Esophagus squamous epithelium (tissue), 5 donors: ENCODE results near the gene LOXL4. TPM values are rescaled to one million over a fixed set of nuclear protein-coding genes. Genes with fewer than 3 reads are reported as not detected.

Source experiments
- DNase-seq: peaks from one replicate; lab custom pipeline; 2025; lab: John Stamatoyannopoulos, UW
- H3K27ac ChIP-seq, 4 donors: fragments of 200-600 bp; sonication (generic); one replicate each; pipeline ENCODE4 v1.5.1; 2016 to 2019; ENCODE audit warnings: mild to moderate bottlenecking in 1 of 4
- H3K27me3 ChIP-seq, 4 donors: fragments of 200-600 bp; sonication (generic); 1 replicate in 3 of 4; 2 replicates in 1 of 4; pipeline versions ENCODE4 v1.5.1 to v1.6.0; 2017 to 2021; ENCODE audit warnings: antibody characterized with exemption in 1 of 4
- H3K36me3 ChIP-seq, 3 donors: fragments of 200-600 bp; sonication (generic); one replicate each; pipeline ENCODE4 v1.5.1; 2016 to 2019
- H3K4me1 ChIP-seq, 3 donors: fragments of 200-600 bp; sonication (generic); one replicate each; pipeline ENCODE4 v1.5.1; 2017 to 2019
- H3K4me3 ChIP-seq, 4 donors: fragments of 200-600 bp; sonication (generic); 1 replicate in 3 of 4; 2 replicates in 1 of 4; pipeline ENCODE4 v1.5.1; 2016 to 2019; ENCODE audit warnings: mild to moderate bottlenecking in 2 of 4, moderate library complexity in 1 of 4
- H3K9me3 ChIP-seq, 3 donors: fragments of 200-600 bp; sonication (generic); one replicate each; pipeline ENCODE4 v1.5.1; 2016 to 2019
- CTCF ChIP-seq, 6 experiments: fragments of 450-650 bp in 4 of 6; fragments of 200-600 bp in 2 of 6; sonication (generic) in 2 of 6; IDR thresholded peaks; one replicate each; pipeline ENCODE4 v1.5.1; 2016 to 2019; ENCODE audit warnings: antibody characterized with exemption in 6 of 6, mild to moderate bottlenecking in 4 of 6, moderate library complexity in 4 of 6
- POLR2A ChIP-seq, 4 donors: fragments of 450-650 bp; IDR thresholded peaks; one replicate each; pipeline ENCODE4 v1.6.1; 2017; ENCODE audit warnings: antibody characterized with exemption in 4 of 4, mild to moderate bottlenecking in 4 of 4, moderate library complexity in 3 of 4
- WGBS, 2 donors: methylation state at CpG; one replicate each; pipeline ENCODE4 v1.1.5; 2018; 5-methylcytosine and 5-hydroxymethylcytosine counted together
- intact Hi-C: fragments of 100-400 bp; cut with DNase I; formaldehyde crosslinking; loops from one replicate; pipeline ENCODE4 v1.15.0; 2022
- total RNA-seq, 4 donors: library from RNA; depleted of rRNA; stranded (reverse); fragments of >200 nt; gene quantifications; one replicate each; pipeline ENCODE4 v1.1.0, GENCODE V29; 2016
- donor health status: DM: yes; HTN: yes; CAD: no.

The LOXL4 gene
- total RNA-seq, 4 donors from 2014 or later: 0.19 to 3.5 (median 1.4) TPM

- Histone ChIP-seq H3K4me1 (peaks cover 15 to 32% (median 21%) of the 10 kb centered on the region in 3 donors), H3K4me3 (no peak overlapping the region), H3K9me3 (no peaks in the 10 kb centered on the region), H3K36me3 (no peaks in the 10 kb centered on the region), H3K27me3 (peaks cover 0 to 55% (median 0%) of the 10 kb centered on the region in 4 donors), H3K27ac (no peak overlapping the region)
- 69 to 100% methylated on average over 3 to 6 of the region's 8 CpGs for WGBS, 2 donors
- intact Hi-C loops: no loop called here
- DNase-seq: no peak
- TF ChIP-seq POLR2A (IDR thresholded peaks at IDR 0.05) (no peak), CTCF (IDR thresholded peaks at IDR 0.05) (no peak)
Measured at GRCh38 chr10:98272245-98272644, 4.3 kb upstream of the LOXL4 start.

- WGBS, 2 donors: 93 to 94% methylated on average over 2 of the region's 2 CpGs
- H3K4me1 ChIP-seq: peaks cover 15 to 46% (median 21%) of the 10 kb centered on the region in 3 donors
- H3K27ac ChIP-seq: no peak overlapping the region
- no peaks in the 10 kb centered on the region for H3K36me3 ChIP-seq
- no peak for DNase-seq
- peaks cover 0 to 69% (median 0%) of the 10 kb centered on the region in 4 donors for H3K27me3 ChIP-seq
- no peak for TF ChIP-seq POLR2A (IDR thresholded peaks at IDR 0.05)
- no peak for TF ChIP-seq CTCF (IDR thresholded peaks at IDR 0.05)
- intact Hi-C loops: no loop called here
- H3K4me3 ChIP-seq: no peak overlapping the region
- H3K9me3 ChIP-seq: no peaks in the 10 kb centered on the region
Measured at GRCh38 chr10:98270786-98271185, 2.8 kb upstream of the LOXL4 start.

- WGBS, 2 donors: 56 to 59% methylated on average over 8 to 10 of the region's 10 CpGs
- DNase-seq: no peak
- Histone ChIP-seq H3K36me3 (no peaks in the 10 kb centered on the region), H3K4me1 (peaks cover 15 to 52% (median 21%) of the 10 kb centered on the region in 3 donors), H3K9me3 (no peaks in the 10 kb centered on the region), H3K4me3 (no peak overlapping the region), H3K27me3 (peaks cover 0 to 71% (median 0%) of the 10 kb centered on the region in 4 donors), H3K27ac (peak overlapping the region in 2 of 4 donors; percentile 84 to 89)
- TF ChIP-seq POLR2A (IDR thresholded peaks at IDR 0.05) (no peak), CTCF (IDR thresholded peaks at IDR 0.05) (no peak)
- intact Hi-C loops: no loop called here
Measured at GRCh38 chr10:98270073-98270740, 2.2 kb upstream of the LOXL4 start.

- H3K9me3 ChIP-seq: no peaks in the 10 kb centered on the region
- H3K4me1 ChIP-seq: peaks cover 15 to 54% (median 21%) of the 10 kb centered on the region in 3 donors
- no peaks in the 10 kb centered on the region for H3K36me3 ChIP-seq
- no peak for DNase-seq
- peak overlapping the region in 1 of 4 donors; percentile 73 for H3K4me3 ChIP-seq
- peaks cover 0 to 68% (median 0%) of the 10 kb centered on the region in 4 donors for H3K27me3 ChIP-seq
- 18% methylated on average over 2 of the region's 8 CpGs; no CpG with 5 or more reads in 1 of the 2 donors for WGBS, 2 donors
- intact Hi-C loops: loop anchor here (5.0 kb wide), 1 partner anchor 43 kb away; no protein-coding TSS in a partner anchor
- H3K27ac ChIP-seq: peak overlapping the region in 3 of 4 donors; percentile 58 to 89 (median 84)
- TF ChIP-seq POLR2A (IDR thresholded peaks at IDR 0.05): no peak
Measured at GRCh38 chr10:98269435-98269912, 1.5 kb upstream of the LOXL4 start.

- 5 to 16% methylated on average over 3 to 12 of the region's 17 CpGs for WGBS, 2 donors
- H3K4me3 ChIP-seq: peak overlapping the region; percentile 23 to 73 (median 44)
Measured at GRCh38 chr10:98268694-98269431, 869 bp upstream of the LOXL4 start.

More at GRCh38 chr10:98268694-98269431, 869 bp upstream of the LOXL4 start:
- Histone ChIP-seq H3K36me3 (no peaks in the 10 kb centered on the region), H3K27ac (peak overlapping the region; percentile 58 to 89 (median 72)), H3K27me3 (peaks cover 0 to 70% (median 0%) of the 10 kb centered on the region in 4 donors), H3K4me1 (peaks cover 15 to 54% (median 21%) of the 10 kb centered on the region in 3 donors), H3K9me3 (no peaks in the 10 kb centered on the region)
- TF ChIP-seq POLR2A (IDR thresholded peaks at IDR 0.05): no peak
- no peak for TF ChIP-seq CTCF (IDR thresholded peaks at IDR 0.05)
- intact Hi-C loops: loop anchor here (5.0 kb wide), 1 partner anchor 43 kb away; no protein-coding TSS in a partner anchor
- no peak for DNase-seq
